Endothelial cell (in vitro differentiated cells): ENCODE measurements around the gene FAM120A. TPM values are rescaled to one million over a fixed set of nuclear protein-coding genes. Genes with fewer than 3 reads are reported as not detected.

Source experiments
- DNase-seq: peaks from one replicate; pipeline ENCODE4 v3.0.0; 2021; ENCODE audit warnings: low spot score
- H3K27ac Mint-ChIP-seq: one replicate; pipeline ENCODE4 v1.8.0; 2021; ENCODE audit warnings: mixed read lengths, inconsistent platforms; ENCODE audit not compliant: unreplicated experiment
- H3K27me3 Mint-ChIP-seq: one replicate; pipeline ENCODE4 v1.8.0; 2021; ENCODE audit warnings: mild to moderate bottlenecking, moderate library complexity, mixed read lengths, inconsistent platforms; ENCODE audit not compliant: unreplicated experiment
- H3K36me3 Mint-ChIP-seq: one replicate; pipeline ENCODE4 v1.8.0; 2021; ENCODE audit warnings: mild to moderate bottlenecking, low read depth, mixed read lengths, inconsistent platforms; ENCODE audit not compliant: unreplicated experiment
- H3K4me1 Mint-ChIP-seq: one replicate; pipeline ENCODE4 v1.8.0; 2021; ENCODE audit warnings: mild to moderate bottlenecking, mixed read lengths, inconsistent platforms; ENCODE audit not compliant: unreplicated experiment
- H3K4me3 Mint-ChIP-seq: one replicate; pipeline ENCODE4 v1.8.0; 2021; ENCODE audit warnings: mild to moderate bottlenecking, mixed read lengths, inconsistent platforms; ENCODE audit not compliant: unreplicated experiment
- H3K9me3 Mint-ChIP-seq: one replicate; pipeline ENCODE4 v1.8.0; 2021; ENCODE audit warnings: mixed read lengths, inconsistent platforms; ENCODE audit not compliant: unreplicated experiment
- CTCF ChIP-seq: fragments of 200-600 bp; sonication (generic); IDR thresholded peaks from one replicate; pipeline ENCODE4 v1.5.0; 2021; ENCODE audit warnings: antibody characterized with exemption; ENCODE audit not compliant: unreplicated experiment
- total RNA-seq: library from RNA; stranded (reverse); fragmentation: NEBNext Ultra II Directional; extraction: Animal tissue kit (Norgen Biotek cat#: 25700); gene quantifications from one replicate; pipeline ENCODE4 v1.2.1, GENCODE V29; 2021; ENCODE audit not compliant: unreplicated experiment

Gene FAM120A
- total RNA-seq, 1 donor from 2014 or later = 56.1 TPM

- Mint-ChIP-seq H3K4me3 (no peak overlapping the region), H3K9me3 (no peaks in the 10 kb centered on the region), H3K27ac (no peak overlapping the region), H3K4me1 (peaks cover 9% of the 10 kb centered on the region), H3K27me3 (peaks cover under 1% of the 10 kb centered on the region), H3K36me3 (peaks cover 11% of the 10 kb centered on the region)
- no peak for TF ChIP-seq CTCF
- no peak for DNase-seq
Measured at GRCh38 chr9:93491593-93492232, 40.2 kb downstream of the FAM120A start.

- DNase-seq = no peak
- Mint-ChIP-seq H3K27me3 (peaks cover 2% of the 10 kb centered on the region), H3K36me3 (peaks cover 15% of the 10 kb centered on the region), H3K27ac (no peak overlapping the region), H3K4me3 (no peak overlapping the region), H3K9me3 (no peaks in the 10 kb centered on the region), H3K4me1 (peaks cover 9% of the 10 kb centered on the region)
- no peak for TF ChIP-seq CTCF
Measured at GRCh38 chr9:93492327-93492726, 40.8 kb downstream of the FAM120A start.

GRCh38 chr9:93493949-93494348 lies 42.5 kb downstream of the FAM120A start:
- DNase-seq = no peak
- no peaks in the 10 kb centered on the region for H3K9me3 Mint-ChIP-seq
- no peak for TF ChIP-seq CTCF
- no peaks in the 10 kb centered on the region for H3K4me1 Mint-ChIP-seq
- peaks cover 28% of the 10 kb centered on the region for H3K36me3 Mint-ChIP-seq
- no peak overlapping the region for H3K4me3 Mint-ChIP-seq
- no peak overlapping the region for H3K27ac Mint-ChIP-seq
- H3K27me3 Mint-ChIP-seq = peaks cover 5% of the 10 kb centered on the region

GRCh38 chr9:93496285-93496684 lies 44.8 kb downstream of the FAM120A start:
- H3K36me3 Mint-ChIP-seq = peaks cover 42% of the 10 kb centered on the region

More at GRCh38 chr9:93496285-93496684, 44.8 kb downstream of the FAM120A start:
- Mint-ChIP-seq H3K4me1 (peaks cover 3% of the 10 kb centered on the region), H3K9me3 (no peaks in the 10 kb centered on the region), H3K27me3 (peaks cover 5% of the 10 kb centered on the region), H3K4me3 (no peak overlapping the region), H3K27ac (no peak overlapping the region)
- no peak for TF ChIP-seq CTCF
- DNase-seq = no peak
